HepG2 (cell line): Measurements from ENCODE around the gene PEAK1. TPM values are rescaled to one million over a fixed set of nuclear protein-coding genes. Genes with fewer than 3 reads are reported as not detected.

Source experiments
- ATAC-seq: fragments of 200-7000 bp; cut with Tn5 transposase; 3 replicates; pipeline ENCODE4 v1.9.1; 2020; ENCODE audit warnings: mild to moderate bottlenecking, moderate library complexity
- BruUV-seq: library from RNA; stranded (reverse); fragments of 400-500 nt; replicated peaks from 2 replicates; lab custom pipeline; 2021; lab: Mats Ljungman, UMichigan
- CTCF ChIA-PET: fragments of 300-600 bp; formaldehyde crosslinking; extraction: SDS; loops from one replicate; lab custom pipeline; 2021; ENCODE audit warnings: low total read pairs, inconsistent platforms, low intra/inter-chr PET ratio; lab: Yijun Ruan, JAX
- POLR2A ChIA-PET: fragments of 350-600 bp; sonication (Branson Sonifier 250); formaldehyde crosslinking; loops from one replicate; lab custom pipeline; 2020; ENCODE audit warnings: antibody characterized with exemption, inconsistent platforms; lab: Yijun Ruan, JAX
- DNase-seq: peaks from one replicate; pipeline ENCODE4 v3.0.0-alpha.2; 2015; ENCODE audit warnings: low spot score
- FAIRE-seq: peaks from 3 replicates; lab custom pipeline; 2011; peaks lifted over from hg19 to GRCh38; lab: Jason Lieb, UNC
- H2AFZ ChIP-seq: one replicate; pipeline ENCODE4 v1.6.1; 2011; ENCODE audit warnings: low read length, inconsistent platforms
- H3K27ac ChIP-seq: fragments of 300-600 bp; 3 replicates; pipeline ENCODE4 v1.8.0; 2011; ENCODE audit warnings: mixed run types, mild to moderate bottlenecking, mixed read lengths, low read length, inconsistent platforms; ENCODE audit not compliant: insufficient read depth; ENCODE audit errors: extremely low read length
- H3K27me3 ChIP-seq, 2 experiments: fragments of 200-600 bp in 1 of 2; 2 replicates in 1 of 2; 3 replicates in 1 of 2; pipeline versions ENCODE4 v1.6.0 to v1.8.0; 2011; ENCODE audit warnings: low read length in 2 of 2, mild to moderate bottlenecking in 2 of 2, moderate library complexity in 2 of 2, inconsistent platforms in 1 of 2; ENCODE audit not compliant: insufficient read depth in 2 of 2, control insufficient read depth in 1 of 2
- H3K36me3 ChIP-seq, 2 experiments: fragments of 200-600 bp in 1 of 2; replicated peaks in 1 of 2; 2 replicates in 1 of 2; 3 replicates in 1 of 2; pipeline versions ENCODE4 v1.5.1 to v1.8.0; 2011; ENCODE audit warnings: low read length in 2 of 2, inconsistent platforms in 1 of 2; ENCODE audit not compliant: insufficient read depth in 2 of 2, control insufficient read depth in 1 of 2
- H3K4me1 ChIP-seq: 2 replicates; pipeline ENCODE4 v1.5.1; 2012; ENCODE audit warnings: low read length, inconsistent platforms; ENCODE audit not compliant: insufficient read depth
- H3K4me2 ChIP-seq: 2 replicates; pipeline ENCODE4 v1.6.0; 2011; ENCODE audit warnings: low read depth, low read length, inconsistent platforms
- H3K4me3 ChIP-seq, 3 experiments: fragments of 200-600 bp in 1 of 3; sonication (generic), shearing (Covaris generic) in 1 of 3; replicated peaks in 1 of 3; 2 replicates each; pipeline ENCODE4 v1.5.1; 2011 to 2016; ENCODE audit warnings: low read length in 3 of 3, inconsistent platforms in 2 of 3, low read depth in 2 of 3, mild to moderate bottlenecking in 2 of 3, control low read depth in 1 of 3, mixed read lengths in 1 of 3; ENCODE audit not compliant: insufficient read depth in 1 of 3
- H3K79me2 ChIP-seq: one replicate; pipeline ENCODE4 v1.6.1; 2011; ENCODE audit warnings: low read length, inconsistent platforms; ENCODE audit not compliant: insufficient read depth
- H3K9ac ChIP-seq: 2 replicates; pipeline ENCODE4 v1.6.0; 2011; ENCODE audit warnings: mild to moderate bottlenecking, low read depth, low read length, inconsistent platforms; ENCODE audit not compliant: insufficient read depth
- H3K9me3 ChIP-seq: 2 replicates; pipeline ENCODE4 v1.5.1; 2012; ENCODE audit warnings: mild to moderate bottlenecking, low read length
- H4K20me1 ChIP-seq: 2 replicates; pipeline ENCODE4 v1.6.0; 2011; ENCODE audit warnings: inconsistent platforms, mild to moderate bottlenecking, low read length, moderate library complexity; ENCODE audit not compliant: insufficient read depth
- AFF4 ChIP-seq: sonication (generic); formaldehyde crosslinking; IDR thresholded peaks from 2 replicates; pipeline ENCODE4 v1.4.0; 2020; ENCODE audit warnings: missing genetic modification reagents
- DMAP1 ChIP-seq: IDR thresholded peaks from 2 replicates; pipeline ENCODE4 v1.6.1; 2016
- WGBS: methylation state at CpG from one replicate; pipeline ENCODE4 v1.1.6; 2017; ENCODE audit warnings: low lambda C conversion rate; 5-methylcytosine and 5-hydroxymethylcytosine counted together
- in situ Hi-C: cut with HindIII; loops from 2 replicates; pipeline ENCODE4 v1.10.0; 2017; ENCODE audit warnings: low pct_unique_long_range_greater_than_20kb; ENCODE audit not compliant: extremely low pct_ligation_motif_present
- intact Hi-C: fragments of 100-400 bp; cut with micrococcal nuclease; formaldehyde crosslinking; loops from one replicate; pipeline ENCODE4 v1.10.0; 2022; ENCODE audit not compliant: unreplicated experiment
- polyA plus RNA-seq, 8 experiments: library from polyadenylated mRNA; depleted of rRNA in 3 of 8; stranded (reverse) in 7 of 8; unstranded in 1 of 8; fragments of >200 nt; fragmentation: Illumina TruSeq in 4 of 8; extraction: Trizol in 4 of 8; gene quantifications; 2 replicates each; pipeline versions ENCODE4 v1.2.1 to v1.2.3, GENCODE V29; 2011 to 2016; ENCODE audit warnings: low read depth in 4 of 8, missing spikeins in 1 of 8, mixed read lengths in 1 of 8; ENCODE audit not compliant: insufficient read depth in 1 of 8
- total RNA-seq, 5 experiments: library from RNA; depleted of rRNA; stranded (reverse); fragments of >200 nt; fragmentation: Illumina TruSeq; extraction: Trizol; gene quantifications; 2 replicates each; pipeline ENCODE4 v1.2.3, GENCODE V29; 2016; ENCODE audit warnings: low read depth in 1 of 5
- TF ChIP-seq, protein P1 (sequence below): IDR thresholded peaks from 2 replicates; pipeline ENCODE4 v1.6.1; 2016; ENCODE audit warnings: missing genetic modification reagents, missing compliant biosample characterization
- TF ChIP-seq, protein P2 (sequence below): sonication (generic); formaldehyde crosslinking; IDR thresholded peaks from 2 replicates; pipeline ENCODE4 v1.4.0; 2020; ENCODE audit warnings: mild to moderate bottlenecking, missing genetic modification reagents
- TF ChIP-seq, protein P3 (sequence below): sonication (generic); formaldehyde crosslinking; IDR thresholded peaks from 2 replicates; pipeline ENCODE4 v1.4.0; 2020; ENCODE audit warnings: missing genetic modification reagents
- TF ChIP-seq, protein P4 (sequence below): sonication (generic); formaldehyde crosslinking; conservative IDR thresholded peaks from 2 replicates; pipeline ENCODE4 v1.4.0; 2020; ENCODE audit warnings: missing genetic modification reagents

PEAK1 gene
- total and polyA plus RNA-seq, 2 of the 13 experiments (the other 11 are each of a cell fraction or from before 2014, with no cell fraction given), result 6.0 to 6.6 TPM

- TF ChIP-seq, protein P1, sequence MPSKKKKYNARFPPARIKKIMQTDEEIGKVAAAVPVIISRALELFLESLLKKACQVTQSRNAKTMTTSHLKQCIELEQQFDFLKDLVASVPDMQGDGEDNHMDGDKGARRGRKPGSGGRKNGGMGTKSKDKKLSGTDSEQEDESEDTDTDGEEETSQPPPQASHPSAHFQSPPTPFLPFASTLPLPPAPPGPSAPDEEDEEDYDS (CRISPR knock-in tag), result peak; percentile 72; the same call in 1 of the 2 replicates
These were observed 349.2 kb downstream of the PEAK1 start, which contains the start of gene TSPAN3 (continued) for GRCh38 chr15:77070495-77071304.

GRCh38 chr15:77070180-77070494, 349.8 kb downstream of the PEAK1 start:
- no peak for FAIRE-seq
- TF ChIP-seq, protein P2, sequence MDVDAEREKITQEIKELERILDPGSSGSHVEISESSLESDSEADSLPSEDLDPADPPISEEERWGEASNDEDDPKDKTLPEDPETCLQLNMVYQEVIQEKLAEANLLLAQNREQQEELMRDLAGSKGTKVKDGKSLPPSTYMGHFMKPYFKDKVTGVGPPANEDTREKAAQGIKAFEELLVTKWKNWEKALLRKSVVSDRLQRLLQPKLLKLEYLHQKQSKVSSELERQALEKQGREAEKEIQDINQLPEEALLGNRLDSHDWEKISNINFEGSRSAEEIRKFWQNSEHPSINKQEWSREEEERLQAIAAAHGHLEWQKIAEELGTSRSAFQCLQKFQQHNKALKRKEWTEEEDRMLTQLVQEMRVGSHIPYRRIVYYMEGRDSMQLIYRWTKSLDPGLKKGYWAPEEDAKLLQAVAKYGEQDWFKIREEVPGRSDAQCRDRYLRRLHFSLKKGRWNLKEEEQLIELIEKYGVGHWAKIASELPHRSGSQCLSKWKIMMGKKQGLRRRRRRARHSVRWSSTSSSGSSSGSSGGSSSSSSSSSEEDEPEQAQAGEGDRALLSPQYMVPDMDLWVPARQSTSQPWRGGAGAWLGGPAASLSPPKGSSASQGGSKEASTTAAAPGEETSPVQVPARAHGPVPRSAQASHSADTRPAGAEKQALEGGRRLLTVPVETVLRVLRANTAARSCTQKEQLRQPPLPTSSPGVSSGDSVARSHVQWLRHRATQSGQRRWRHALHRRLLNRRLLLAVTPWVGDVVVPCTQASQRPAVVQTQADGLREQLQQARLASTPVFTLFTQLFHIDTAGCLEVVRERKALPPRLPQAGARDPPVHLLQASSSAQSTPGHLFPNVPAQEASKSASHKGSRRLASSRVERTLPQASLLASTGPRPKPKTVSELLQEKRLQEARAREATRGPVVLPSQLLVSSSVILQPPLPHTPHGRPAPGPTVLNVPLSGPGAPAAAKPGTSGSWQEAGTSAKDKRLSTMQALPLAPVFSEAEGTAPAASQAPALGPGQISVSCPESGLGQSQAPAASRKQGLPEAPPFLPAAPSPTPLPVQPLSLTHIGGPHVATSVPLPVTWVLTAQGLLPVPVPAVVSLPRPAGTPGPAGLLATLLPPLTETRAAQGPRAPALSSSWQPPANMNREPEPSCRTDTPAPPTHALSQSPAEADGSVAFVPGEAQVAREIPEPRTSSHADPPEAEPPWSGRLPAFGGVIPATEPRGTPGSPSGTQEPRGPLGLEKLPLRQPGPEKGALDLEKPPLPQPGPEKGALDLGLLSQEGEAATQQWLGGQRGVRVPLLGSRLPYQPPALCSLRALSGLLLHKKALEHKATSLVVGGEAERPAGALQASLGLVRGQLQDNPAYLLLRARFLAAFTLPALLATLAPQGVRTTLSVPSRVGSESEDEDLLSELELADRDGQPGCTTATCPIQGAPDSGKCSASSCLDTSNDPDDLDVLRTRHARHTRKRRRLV (CRISPR knock-in tag), result no peak
- TF ChIP-seq DMAP1 (CRISPR knock-in tag), result peak; percentile 33; the same call in 1 of the 2 replicates
- TF ChIP-seq, protein P3, sequence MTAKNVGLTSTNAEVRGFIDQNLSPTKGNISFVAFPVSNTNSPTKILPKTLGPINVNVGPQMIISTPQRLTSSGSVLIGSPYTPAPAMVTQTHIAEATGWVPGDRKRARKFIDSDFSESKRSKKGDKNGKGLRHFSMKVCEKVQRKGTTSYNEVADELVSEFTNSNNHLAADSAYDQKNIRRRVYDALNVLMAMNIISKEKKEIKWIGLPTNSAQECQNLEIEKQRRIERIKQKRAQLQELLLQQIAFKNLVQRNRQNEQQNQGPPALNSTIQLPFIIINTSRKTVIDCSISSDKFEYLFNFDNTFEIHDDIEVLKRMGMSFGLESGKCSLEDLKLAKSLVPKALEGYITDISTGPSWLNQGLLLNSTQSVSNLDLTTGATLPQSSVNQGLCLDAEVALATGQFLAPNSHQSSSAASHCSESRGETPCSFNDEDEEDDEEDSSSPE (CRISPR knock-in tag), result no peak
- no peak for TF ChIP-seq AFF4 (CRISPR knock-in tag)
- TF ChIP-seq, protein P4, sequence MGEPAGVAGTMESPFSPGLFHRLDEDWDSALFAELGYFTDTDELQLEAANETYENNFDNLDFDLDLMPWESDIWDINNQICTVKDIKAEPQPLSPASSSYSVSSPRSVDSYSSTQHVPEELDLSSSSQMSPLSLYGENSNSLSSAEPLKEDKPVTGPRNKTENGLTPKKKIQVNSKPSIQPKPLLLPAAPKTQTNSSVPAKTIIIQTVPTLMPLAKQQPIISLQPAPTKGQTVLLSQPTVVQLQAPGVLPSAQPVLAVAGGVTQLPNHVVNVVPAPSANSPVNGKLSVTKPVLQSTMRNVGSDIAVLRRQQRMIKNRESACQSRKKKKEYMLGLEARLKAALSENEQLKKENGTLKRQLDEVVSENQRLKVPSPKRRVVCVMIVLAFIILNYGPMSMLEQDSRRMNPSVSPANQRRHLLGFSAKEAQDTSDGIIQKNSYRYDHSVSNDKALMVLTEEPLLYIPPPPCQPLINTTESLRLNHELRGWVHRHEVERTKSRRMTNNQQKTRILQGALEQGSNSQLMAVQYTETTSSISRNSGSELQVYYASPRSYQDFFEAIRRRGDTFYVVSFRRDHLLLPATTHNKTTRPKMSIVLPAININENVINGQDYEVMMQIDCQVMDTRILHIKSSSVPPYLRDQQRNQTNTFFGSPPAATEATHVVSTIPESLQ (CRISPR knock-in tag), result no peak

More at GRCh38 chr15:77070180-77070494, 349.8 kb downstream of the PEAK1 start:
- Histone ChIP-seq H3K4me2 (peak overlapping the region; percentile 78), H3K27me3 (peaks cover 0 to 18% of the 10 kb centered on the region in 2 experiments; a peak in 3 of 5 replicates), H3K36me3 (no peaks in the 10 kb centered on the region; a peak in 1 of 5 replicates), H4K20me1 (peaks cover 11% of the 10 kb centered on the region), H2AFZ (no peak overlapping the region), H3K27ac (peak overlapping the region; percentile 59), H3K9ac (peak overlapping the region; percentile 82), H3K79me2 (peaks cover 39% of the 10 kb centered on the region), H3K9me3 (no peaks in the 10 kb centered on the region), H3K4me1 (peaks cover 46% of the 10 kb centered on the region), H3K4me3 (peak overlapping the region; percentile 60 to 82 (median 74))
- in situ Hi-C loops (no loop called here), intact Hi-C loops (no loop called here)
- ChIA-PET CTCF (no interaction called here), POLR2A (no interaction called here)
- BruUV-seq, result no TSS peak
- DNase-seq (no peak), ATAC-seq (no peak; the same call in 1 of the 3 replicates)
- 0% methylated on average over 2 of the region's 18 CpGs for WGBS
